ENCODE results near the gene HGF.

Gene HGF

DNA sequence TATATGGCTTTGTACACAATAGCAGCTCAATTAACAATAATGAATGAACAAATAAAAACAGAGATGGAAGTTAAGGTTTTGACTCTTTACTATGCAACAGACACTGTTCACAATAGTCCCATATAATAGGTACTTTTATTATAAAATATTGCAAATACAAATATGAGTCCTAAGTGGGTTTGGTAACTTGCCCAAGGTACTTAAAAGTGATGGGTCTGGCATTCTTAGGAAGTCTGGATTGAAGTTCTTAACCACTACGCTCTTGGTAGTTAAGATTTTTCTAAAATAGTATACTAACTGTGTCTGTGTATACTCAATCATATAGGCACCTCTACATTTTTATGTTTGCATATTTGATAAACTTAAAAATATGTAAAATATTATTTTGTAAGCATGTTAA, 55.5 kb downstream of the HGF start:
- DNase-seq = no peak

GRCh38 chr7:81710751-81711150, 59.1 kb downstream of the HGF start:
- DNase-seq = no peak

- DNase-seq = no peak
These were observed 60.0 kb downstream of the HGF start for GRCh38 chr7:81709836-81710235.

DNA sequence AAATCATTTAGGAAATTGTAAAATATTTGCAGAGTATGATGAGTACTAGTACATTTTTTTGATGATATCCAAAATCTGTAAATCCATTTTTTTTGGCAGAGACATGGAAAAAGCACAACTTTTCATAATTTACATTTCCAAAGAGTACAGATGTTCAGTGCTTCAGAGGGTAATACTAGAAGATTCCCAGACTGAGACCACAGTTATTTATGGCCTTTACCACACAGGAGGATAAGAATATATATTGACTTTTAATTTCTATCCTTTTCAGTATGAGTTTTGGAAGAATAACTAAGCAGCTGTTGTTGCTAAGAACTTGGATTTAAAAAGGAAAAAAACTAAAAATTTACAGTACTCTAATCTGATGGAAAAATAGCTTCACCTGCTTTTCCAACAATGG, 61.9 kb downstream of the HGF start:
- DNase-seq = no peak

DNA sequence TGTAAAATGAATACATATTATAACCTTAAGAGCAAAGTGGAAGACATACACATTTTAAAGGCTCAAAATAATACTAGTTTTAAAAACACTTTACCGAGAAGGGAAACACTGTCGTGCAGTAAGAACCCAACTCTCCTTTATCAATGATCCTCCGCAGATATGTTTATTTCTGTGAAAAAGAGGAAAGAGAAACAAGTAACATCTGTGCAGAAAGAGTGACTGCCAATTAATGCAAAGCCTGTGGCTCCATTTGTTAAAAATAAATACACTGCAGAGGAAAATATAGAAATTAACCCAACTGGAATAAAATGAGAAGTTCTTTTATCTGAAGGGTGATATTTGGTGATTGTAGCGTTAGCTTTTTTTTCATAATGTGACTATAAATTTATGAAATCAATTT, 62.7 kb downstream of the HGF start:
- no peak for DNase-seq

GRCh38 chr7:81705206-81705605, 64.6 kb downstream of the HGF start:
- DNase-seq = no peak

DNA sequence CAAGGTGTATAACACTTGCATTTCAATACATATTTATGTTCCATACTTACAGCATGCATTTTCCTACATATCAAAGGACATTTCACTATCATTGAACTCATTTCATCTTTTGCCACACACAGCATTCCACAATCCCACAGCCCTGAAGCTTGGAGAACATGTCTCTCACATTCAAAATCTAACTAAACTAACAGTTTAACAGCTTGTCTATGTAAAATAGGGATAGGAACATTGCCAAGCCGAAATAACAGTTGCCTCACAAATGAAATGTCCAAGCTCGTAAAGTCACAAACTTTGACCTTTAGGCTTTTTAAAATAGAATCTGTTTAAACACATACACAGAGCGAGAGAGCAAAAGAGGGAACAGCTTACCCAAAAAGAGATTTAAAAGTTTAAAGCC, 65.3 kb downstream of the HGF start:
- no peak for DNase-seq

GRCh38 chr7:81698965-81699364, 70.9 kb downstream of the HGF start:
- no peak for DNase-seq

GRCh38 chr7:81694711-81695110, 75.1 kb downstream of the HGF start:
- DNase-seq = no peak

- no peak for DNase-seq
These were observed 76.0 kb downstream of the HGF start for GRCh38 chr7:81693894-81694293.

GRCh38 chr7:81693080-81693479, 76.8 kb downstream of the HGF start:
- DNase-seq = no peak

DNA sequence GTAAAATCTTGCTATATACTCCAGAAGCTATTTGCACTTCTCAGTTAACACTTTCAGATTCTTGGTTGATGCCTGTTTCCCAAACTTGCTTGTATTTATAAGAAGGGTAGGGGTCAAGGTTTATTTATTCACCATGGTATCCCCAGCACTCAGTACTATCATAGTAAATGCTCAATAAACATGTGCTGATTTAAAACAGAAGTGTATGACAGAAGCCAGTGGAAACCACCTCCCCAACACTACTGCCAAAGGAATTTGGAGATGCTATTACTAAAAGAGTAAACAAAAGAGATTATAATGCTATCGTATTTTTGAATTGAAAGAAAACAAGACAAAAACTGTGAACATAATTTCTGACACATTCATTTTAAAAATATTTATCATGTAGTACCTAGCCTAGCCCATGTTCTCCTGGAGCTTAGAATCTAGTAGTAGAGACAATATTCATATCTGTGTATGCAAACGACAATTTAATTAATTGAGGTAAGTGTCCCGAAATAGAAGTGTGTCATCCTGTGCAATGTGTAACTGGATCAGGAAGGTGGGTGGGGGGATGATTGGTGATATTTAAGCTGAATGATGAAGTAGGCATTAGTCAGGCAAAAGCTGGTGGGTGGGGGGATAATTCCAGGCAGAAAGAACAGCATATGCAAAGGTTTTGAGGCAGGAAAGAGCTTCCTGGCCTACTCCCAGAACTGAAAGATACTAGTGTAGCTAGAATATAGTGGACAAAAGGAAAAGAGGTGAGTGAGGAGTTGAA, 77.5 kb downstream of the HGF start:
- no peak for DNase-seq

GRCh38 chr7:81691199-81691821, 78.5 kb downstream of the HGF start:
- no peak for DNase-seq

- DNase-seq = no peak
These were observed 79.2 kb downstream of the HGF start for GRCh38 chr7:81690688-81691087.

- no peak for DNase-seq
These were observed 79.6 kb downstream of the HGF start for GRCh38 chr7:81690251-81690650.

DNA sequence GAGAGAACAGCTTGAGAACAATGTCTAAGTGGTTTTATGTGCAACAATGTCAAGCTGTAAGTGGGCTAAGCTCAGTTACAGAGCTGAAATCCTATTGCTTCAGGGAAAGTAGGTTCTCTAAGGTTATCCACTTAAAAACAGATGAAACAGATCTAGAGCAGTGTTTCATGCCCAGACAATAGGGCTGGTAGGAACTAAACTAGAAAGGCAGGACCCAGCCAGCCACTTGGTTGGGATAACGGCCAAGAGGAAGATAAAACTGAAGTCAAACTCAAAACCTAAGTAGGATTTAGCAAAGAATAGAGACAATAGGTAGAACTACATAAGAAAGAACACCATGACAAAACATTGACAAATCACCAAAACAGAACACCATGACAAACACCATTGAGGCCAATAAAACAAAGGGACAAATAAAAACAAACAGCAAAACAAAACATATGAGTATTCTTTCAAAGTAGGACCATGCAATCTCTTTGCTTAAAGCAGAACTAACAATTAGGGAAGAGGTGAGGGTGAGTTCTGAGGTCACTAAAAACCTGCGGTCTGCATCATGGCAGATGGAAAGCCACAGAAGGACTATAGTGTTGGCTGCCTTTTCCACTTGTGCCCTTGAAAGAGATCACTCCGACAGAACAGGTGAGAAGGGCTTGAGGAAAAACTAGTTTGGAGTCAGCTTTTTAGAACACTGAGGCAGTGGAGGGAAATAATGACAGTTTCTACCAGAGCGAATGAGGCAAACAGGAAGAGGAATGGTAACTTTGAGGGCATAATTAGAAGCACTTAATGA, 81.0 kb downstream of the HGF start:
- DNase-seq = no peak

DNA sequence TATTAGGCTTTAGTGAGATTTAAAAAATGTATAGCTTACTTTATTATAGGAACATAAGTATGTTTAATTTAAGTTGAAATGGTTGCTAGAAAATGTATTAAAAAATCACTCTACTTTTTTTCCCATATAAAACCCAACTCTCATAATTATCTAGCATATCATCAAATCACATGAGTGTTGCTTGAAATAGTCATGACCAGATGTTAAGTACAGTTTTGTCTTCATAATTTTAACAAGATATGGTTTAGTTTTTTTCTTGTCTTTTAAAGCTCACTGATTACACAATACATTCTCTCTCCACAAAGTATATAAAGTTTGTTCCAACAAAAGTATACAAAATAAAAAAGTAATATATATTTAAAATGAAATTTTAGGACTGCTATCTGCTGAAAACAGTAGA, 82.8 kb downstream of the HGF start:
- no peak for DNase-seq

GRCh38 chr7:81685270-81685868, 84.5 kb downstream of the HGF start:
- DNase-seq = no peak

GRCh38 chr7:81684514-81685269, 85.2 kb downstream of the HGF start:
- DNase-seq = peak; percentile 99

- DNase-seq = peak; percentile 8
These were observed 85.8 kb downstream of the HGF start for GRCh38 chr7:81684033-81684432.

- DNase-seq = no peak
These were observed 87.0 kb downstream of the HGF start for GRCh38 chr7:81682873-81683272.

DNA sequence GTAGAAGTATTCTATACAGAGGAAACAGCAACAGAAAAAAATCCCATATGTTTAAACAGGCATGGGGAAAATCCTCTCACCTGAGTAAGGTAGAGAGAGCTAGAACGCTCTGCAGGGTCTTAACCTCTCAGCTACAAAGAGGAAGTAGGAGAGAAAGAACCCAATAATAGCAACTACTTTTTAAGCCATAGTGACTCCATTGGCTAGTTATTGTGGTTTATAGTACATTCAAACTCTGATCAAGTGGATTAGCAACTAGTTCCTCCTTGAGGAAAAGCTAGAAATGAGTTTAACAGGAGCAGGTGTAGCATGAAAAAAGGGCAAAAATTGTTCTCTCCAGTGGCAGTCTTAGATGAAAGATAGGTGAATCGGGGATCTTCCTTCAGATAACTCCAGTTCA, 89.7 kb downstream of the HGF start:
- DNase-seq = no peak

DNA sequence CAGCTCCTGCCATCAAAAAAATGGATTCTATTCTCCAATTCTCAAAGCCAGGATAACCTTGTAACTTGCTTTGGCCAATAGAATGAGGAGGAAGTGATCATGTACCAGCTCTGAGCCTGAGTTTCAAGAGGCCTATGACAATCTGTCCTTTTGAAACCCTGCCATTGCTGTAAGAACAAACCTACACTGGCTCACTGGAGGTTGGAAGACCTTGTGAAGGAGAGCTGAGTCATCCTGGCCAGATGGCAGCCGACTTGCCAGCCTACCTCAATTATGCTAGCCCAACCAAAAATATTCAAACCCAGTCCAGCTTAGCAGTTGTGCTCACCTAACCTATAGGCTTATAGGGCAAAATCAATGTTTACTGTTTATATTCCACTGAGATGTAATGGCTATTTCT, 93.0 kb downstream of the HGF start:
- no peak for DNase-seq

All from kidney glomerular epithelial cell (primary cell).